ENCODE measurements around the gene CYB5A.

- TF ChIP-seq CTCF (IDR thresholded peaks at IDR 0.05 in 4 of 5, conservative IDR thresholded peaks at IDR 0.05 in 1 of 5): no peak
- TF ChIP-seq POLR2A (IDR thresholded peaks at IDR 0.05): no peak
Measured at GRCh38 chr18:74265546-74266098, 26.1 kb downstream of the CYB5A start.

Data from gastrocnemius medialis (tissue), 4 donors.